ENCODE data around the gene DNAJC24.

DNA sequence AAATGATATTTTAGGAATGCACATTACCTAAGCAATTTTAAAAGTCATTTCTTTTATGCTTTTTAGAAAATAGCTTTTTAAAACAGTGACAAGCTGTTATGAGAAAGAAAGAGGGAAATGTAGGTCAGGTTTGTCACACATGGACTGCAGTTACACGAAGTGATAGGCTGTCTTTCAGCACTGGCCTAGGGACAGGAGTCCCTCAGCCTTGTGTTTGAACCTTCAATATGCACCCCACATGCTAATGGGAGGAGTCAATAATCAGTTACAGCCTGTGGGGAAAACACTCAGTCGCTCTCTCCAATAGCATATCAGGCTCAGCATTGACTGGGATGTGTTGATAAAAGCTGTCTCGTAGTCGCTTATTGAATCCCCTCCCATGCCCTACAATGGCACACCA is 45.8 kb downstream of the DNAJC24 start:
- TF ChIP-seq CTCF (IDR thresholded peaks at IDR 0.05), result no peak
- TF ChIP-seq ZFX (IDR thresholded peaks at IDR 0.05; ENCODE audit: borderline replicate concordance), result no peak
